B cell (primary cell): ENCODE data around the gene ZNF316. TPM values are rescaled to one million over a fixed set of nuclear protein-coding genes. Genes with fewer than 3 reads are reported as not detected.

Experiments
- ATAC-seq: fragments of 200-7000 bp; cut with Tn5 transposase; one replicate; pipeline ENCODE4 v1.10.0; 2021; ENCODE audit warnings: low read depth, mild to moderate bottlenecking, moderate number of reproducible peaks, moderate library complexity
- CTCF ChIA-PET: fragments of 350-600 bp; sonication (Branson Sonifier 250); formaldehyde crosslinking; loops from one replicate; lab custom pipeline; 2021; ENCODE audit warnings: antibody characterized with exemption, inconsistent platforms; lab: Charles Lee
- POLR2A ChIA-PET: fragments of 350-600 bp; sonication (Branson Sonifier 250); formaldehyde crosslinking; loops from one replicate; lab custom pipeline; 2021; ENCODE audit warnings: antibody characterized with exemption; lab: Charles Lee
- DNase-seq: peaks from one replicate; pipeline ENCODE4 v3.0.0; 2013
- H2AFZ ChIP-seq: 2 replicates; pipeline ENCODE4 v1.6.1; 2012; ENCODE audit warnings: mild to moderate bottlenecking, low read depth, low read length; ENCODE audit not compliant: insufficient read depth, poor library complexity, severe bottlenecking
- H3K27ac ChIP-seq, 2 donors: 1 replicate in 1 of 2; 2 replicates in 1 of 2; pipeline ENCODE4 v1.5.1; 2012 to 2013; ENCODE audit warnings: low read length in 2 of 2, mild to moderate bottlenecking in 2 of 2, moderate library complexity in 1 of 2
- H3K27me3 ChIP-seq, 4 experiments: fragments of 200-600 bp in 1 of 4; sonication (generic) in 1 of 4; replicated peaks in 1 of 4; 1 replicate in 2 of 4; 2 replicates in 2 of 4; pipeline versions ENCODE4 v1.6.1 to v1.7.0; 2013 to 2016; ENCODE audit warnings: low read length in 3 of 4, mild to moderate bottlenecking in 2 of 4, mixed read lengths in 1 of 4, moderate library complexity in 1 of 4; ENCODE audit not compliant: insufficient read depth in 4 of 4, control insufficient read depth in 3 of 4; ENCODE audit errors: control extremely low read depth in 1 of 4
- H3K36me3 ChIP-seq, 2 experiments: replicated peaks in 1 of 2; 1 replicate in 1 of 2; 2 replicates in 1 of 2; pipeline versions ENCODE4 v1.6.1 to v1.7.1; 2013; ENCODE audit warnings: low read length in 1 of 2; ENCODE audit not compliant: insufficient read depth in 2 of 2, control insufficient read depth in 1 of 2; ENCODE audit errors: control extremely low read depth in 1 of 2, extremely low read depth in 1 of 2
- H3K4me1 ChIP-seq, 2 donors: fragments of 200-600 bp in 1 of 2; sonication (generic) in 1 of 2; 1 replicate in 1 of 2; 2 replicates in 1 of 2; pipeline versions ENCODE4 v1.5.1 to v1.6.1; 2013 to 2017; ENCODE audit warnings: low read length in 2 of 2; ENCODE audit not compliant: control insufficient read depth in 2 of 2, insufficient read depth in 2 of 2
- H3K4me2 ChIP-seq: replicated peaks from 2 replicates; pipeline ENCODE3; 2012; ENCODE audit warnings: mild to moderate bottlenecking, low read depth, low read length; ENCODE audit not compliant: poor library complexity, severe bottlenecking
- H3K4me3 ChIP-seq, 5 experiments: fragments of 200-600 bp in 1 of 5; sonication (generic) in 1 of 5; 1 replicate in 3 of 5; 2 replicates in 2 of 5; pipeline versions ENCODE4 v1.5.1 to v1.7.0; 2011 to 2016; ENCODE audit warnings: low read length in 4 of 5, mild to moderate bottlenecking in 4 of 5, low read depth in 2 of 5, control low read depth in 1 of 5, moderate library complexity in 1 of 5; ENCODE audit not compliant: insufficient read depth in 1 of 5; ENCODE audit errors: control extremely low read depth in 1 of 5, extremely low read depth in 1 of 5
- H3K79me2 ChIP-seq: fragments of 200-600 bp; sonication (generic); one replicate; pipeline ENCODE4 v1.6.0; 2016; ENCODE audit warnings: low read length; ENCODE audit not compliant: control insufficient read depth, insufficient read depth
- H3K9ac ChIP-seq: fragments of 200-600 bp; sonication (generic); 2 replicates; pipeline ENCODE4 v1.6.1; 2017; ENCODE audit warnings: mild to moderate bottlenecking, low read length, moderate library complexity
- H3K9me3 ChIP-seq, 3 donors: one replicate each; pipeline versions ENCODE4 v1.6.1 to v1.7.1; 2013; ENCODE audit warnings: low read length in 2 of 3; ENCODE audit not compliant: control insufficient read depth in 2 of 3, insufficient read depth in 1 of 3; ENCODE audit errors: control extremely low read depth in 1 of 3
- H4K20me1 ChIP-seq: 2 replicates; pipeline ENCODE4 v1.6.0; 2012; ENCODE audit warnings: mild to moderate bottlenecking, low read length; ENCODE audit not compliant: insufficient read depth, control insufficient read depth, poor library complexity, severe bottlenecking
- H3K27ac Mint-ChIP-seq: one replicate; pipeline ENCODE4 v1.8.0; 2021; ENCODE audit warnings: mixed read lengths
- H3K27me3 Mint-ChIP-seq: one replicate; pipeline ENCODE4 v1.8.0; 2021; ENCODE audit warnings: mixed read lengths
- H3K4me1 Mint-ChIP-seq: one replicate; pipeline ENCODE4 v1.8.0; 2021; ENCODE audit warnings: mixed read lengths
- H3K4me3 Mint-ChIP-seq: one replicate; pipeline ENCODE4 v1.8.0; 2021; ENCODE audit warnings: mixed read lengths
- H3K9me3 Mint-ChIP-seq: one replicate; pipeline ENCODE4 v1.8.0; 2022; ENCODE audit warnings: mixed read lengths; ENCODE audit not compliant: insufficient read depth
- EZH2 ChIP-seq: IDR thresholded peaks from 2 replicates; pipeline ENCODE4 v1.6.1; 2012; ENCODE audit warnings: borderline replicate concordance, low read depth, mild to moderate bottlenecking, moderate library complexity, low read length; ENCODE audit not compliant: insufficient read depth, poor library complexity, severe bottlenecking
- WGBS: methylation state at CpG from one replicate; pipeline ENCODE4 v1.1.5; 2013; ENCODE audit warnings: missing lambda C conversion rate; ENCODE audit not compliant: insufficient coverage; 5-methylcytosine and 5-hydroxymethylcytosine counted together
- intact Hi-C: fragments of 100-400 bp; cut with micrococcal nuclease; formaldehyde crosslinking; loops from one replicate; pipeline ENCODE4 v1.10.0; 2022
- polyA plus RNA-seq: library from polyadenylated mRNA; depleted of rRNA; stranded (reverse); fragments of >200 nt; gene quantifications from 2 replicates; pipeline ENCODE4 v1.2.3, GENCODE V29; 2012
- total RNA-seq, 2 donors: library from RNA; stranded (reverse); fragments of 120-200 nt in 1 of 2; gene quantifications; 1 replicate in 1 of 2; 2 replicates in 1 of 2; pipeline versions ENCODE4 v1.2.3 to v1.2.4, GENCODE V29; 2013 to 2022
- TF ChIP-seq, protein P1 (sequence below): fragments of 200-600 bp; IDR thresholded peaks from one replicate; pipeline ENCODE4 v1.8.0; 2022; ENCODE audit warnings: antibody characterized with exemption, mild to moderate bottlenecking

The ZNF316 gene
- total and polyA plus RNA-seq, 2 donors (not counting 1 experiment from before 2014, with no cell fraction given) = 43.6 to 72.6 TPM

- Mint-ChIP-seq H3K27ac (no peak overlapping the region), H3K27me3 (no peaks in the 10 kb centered on the region), H3K4me1 (no peaks in the 10 kb centered on the region), H3K4me3 (no peak overlapping the region), H3K9me3 (no peaks in the 10 kb centered on the region)
- H3K27ac ChIP-seq = no peak overlapping the region
- peaks cover 1 to 37% of the 10 kb centered on the region in 2 experiments for H3K36me3 ChIP-seq
- H2AFZ ChIP-seq = no peak overlapping the region
- no peak overlapping the region for H3K9ac ChIP-seq
- H3K27me3 ChIP-seq = no peaks in the 10 kb centered on the region
- H3K4me1 ChIP-seq = no peaks in the 10 kb centered on the region
- TF ChIP-seq, protein P1, sequence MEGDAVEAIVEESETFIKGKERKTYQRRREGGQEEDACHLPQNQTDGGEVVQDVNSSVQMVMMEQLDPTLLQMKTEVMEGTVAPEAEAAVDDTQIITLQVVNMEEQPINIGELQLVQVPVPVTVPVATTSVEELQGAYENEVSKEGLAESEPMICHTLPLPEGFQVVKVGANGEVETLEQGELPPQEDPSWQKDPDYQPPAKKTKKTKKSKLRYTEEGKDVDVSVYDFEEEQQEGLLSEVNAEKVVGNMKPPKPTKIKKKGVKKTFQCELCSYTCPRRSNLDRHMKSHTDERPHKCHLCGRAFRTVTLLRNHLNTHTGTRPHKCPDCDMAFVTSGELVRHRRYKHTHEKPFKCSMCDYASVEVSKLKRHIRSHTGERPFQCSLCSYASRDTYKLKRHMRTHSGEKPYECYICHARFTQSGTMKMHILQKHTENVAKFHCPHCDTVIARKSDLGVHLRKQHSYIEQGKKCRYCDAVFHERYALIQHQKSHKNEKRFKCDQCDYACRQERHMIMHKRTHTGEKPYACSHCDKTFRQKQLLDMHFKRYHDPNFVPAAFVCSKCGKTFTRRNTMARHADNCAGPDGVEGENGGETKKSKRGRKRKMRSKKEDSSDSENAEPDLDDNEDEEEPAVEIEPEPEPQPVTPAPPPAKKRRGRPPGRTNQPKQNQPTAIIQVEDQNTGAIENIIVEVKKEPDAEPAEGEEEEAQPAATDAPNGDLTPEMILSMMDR = no peak
- no peak for TF ChIP-seq EZH2
- peaks cover 9% of the 10 kb centered on the region for H4K20me1 ChIP-seq
- DNase-seq = no peak
- ATAC-seq = no peak
- ChIA-PET POLR2A (no interaction called here), CTCF (no interaction called here)
- no peaks in the 10 kb centered on the region for H3K9me3 ChIP-seq
- intact Hi-C loops = no loop called here
- no peak overlapping the region for H3K4me2 ChIP-seq
- peaks cover 17% of the 10 kb centered on the region for H3K79me2 ChIP-seq
- no peak overlapping the region for H3K4me3 ChIP-seq
- WGBS = 97% methylated on average over 36 of the region's 36 CpGs
These were observed 30.1 kb upstream of the ZNF316 start for GRCh38 chr7:6606866-6607583.

DNA sequence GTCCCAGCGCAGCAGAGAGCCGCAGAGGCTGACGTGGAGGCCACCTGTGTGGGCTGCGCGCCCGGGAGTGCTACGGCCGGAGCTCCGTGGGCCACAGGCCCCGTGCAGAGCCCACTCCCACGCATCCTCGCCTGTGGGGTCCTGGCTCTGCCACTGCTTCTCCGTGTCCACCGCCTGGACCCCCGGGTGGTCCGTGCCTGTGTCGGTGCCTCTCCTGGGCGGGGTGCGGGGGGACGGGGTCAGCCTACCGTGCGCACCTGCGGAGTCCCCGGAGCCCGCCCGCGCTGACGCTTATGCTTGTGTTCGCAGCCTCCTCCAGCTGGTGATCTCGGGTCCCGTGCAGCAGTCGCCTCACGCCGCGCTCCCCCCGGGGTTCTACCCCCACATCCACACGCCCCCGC is 29.5 kb upstream of the ZNF316 start:
- CTCF ChIA-PET = no interaction called here
- no peak overlapping the region for H3K4me3 Mint-ChIP-seq

More for the DNA sequence above, 29.5 kb upstream of the ZNF316 start:
- H3K36me3 ChIP-seq = peaks cover 1 to 30% of the 10 kb centered on the region in 2 experiments
- H3K4me1 ChIP-seq = no peaks in the 10 kb centered on the region
- ATAC-seq (no peak), DNase-seq (no peak)
- Mint-ChIP-seq H3K4me1 (no peaks in the 10 kb centered on the region), H3K27ac (no peak overlapping the region), H3K27me3 (peaks cover under 1% of the 10 kb centered on the region), H3K9me3 (no peaks in the 10 kb centered on the region)
- peaks cover 3% of the 10 kb centered on the region for H4K20me1 ChIP-seq
- peaks cover 11% of the 10 kb centered on the region for H3K79me2 ChIP-seq
- H3K9me3 ChIP-seq = no peaks in the 10 kb centered on the region
- WGBS = 98% methylated on average over 28 of the region's 38 CpGs
- no peaks in the 10 kb centered on the region for H3K27me3 ChIP-seq
- intact Hi-C loops = no loop called here
- no peak overlapping the region for H3K4me2 ChIP-seq
- no peak overlapping the region for H3K4me3 ChIP-seq
- H3K27ac ChIP-seq = no peak overlapping the region
- no peak overlapping the region for H3K9ac ChIP-seq
- POLR2A ChIA-PET = no interaction called here
- H2AFZ ChIP-seq = no peak overlapping the region
- no peak for TF ChIP-seq EZH2
- TF ChIP-seq, protein P1 = no peak
